Breast epithelium (tissue), 3 donors: ENCODE measurements around the gene ME2.

ENCODE experiments used
- CTCF ChIP-seq, 3 donors: fragments of 450-650 bp; IDR thresholded peaks; one replicate each; pipeline ENCODE4 v1.5.1; 2016 to 2017; ENCODE audit warnings: antibody characterized with exemption in 3 of 3, mild to moderate bottlenecking in 3 of 3, moderate library complexity in 3 of 3
- POLR2A ChIP-seq: fragments of 450-650 bp; IDR thresholded peaks from one replicate; pipeline ENCODE4 v1.6.1; 2016; ENCODE audit warnings: antibody characterized with exemption, mild to moderate bottlenecking, moderate library complexity
- POLR2AphosphoS5 ChIP-seq, 3 donors: sonication (generic); formaldehyde crosslinking; IDR thresholded peaks; one replicate each; pipeline ENCODE4 v1.6.1; 2017; ENCODE audit warnings: antibody characterized with exemption in 3 of 3

- TF ChIP-seq CTCF (IDR thresholded peaks at IDR 0.05) (no peak), POLR2AphosphoS5 (IDR thresholded peaks at IDR 0.05) (no peak), POLR2A (no peak)
Measured at GRCh38 chr18:50926521-50926920, 47.6 kb downstream of the ME2 start.
